Anterior cingulate cortex (tissue), 58 donors: ENCODE measurements around the gene DIAPH2.
"Not testable (repeated sequence)": the region's sequence is repeated elsewhere in the genome, so short reads cannot be mapped to it uniquely, and the experiment has no call there.

ENCODE experiments used
- DNase-seq, 58 donors: peaks; one replicate each; lab custom pipeline; 2025; lab: John Stamatoyannopoulos, UW

DIAPH2 gene

GRCh38 chrX:96807318-96807717, 122.7 kb downstream of the DIAPH2 start:
- no peak for DNase-seq

- no peak for DNase-seq
Measured at GRCh38 chrX:96820935-96821334, 136.3 kb downstream of the DIAPH2 start.

DNA sequence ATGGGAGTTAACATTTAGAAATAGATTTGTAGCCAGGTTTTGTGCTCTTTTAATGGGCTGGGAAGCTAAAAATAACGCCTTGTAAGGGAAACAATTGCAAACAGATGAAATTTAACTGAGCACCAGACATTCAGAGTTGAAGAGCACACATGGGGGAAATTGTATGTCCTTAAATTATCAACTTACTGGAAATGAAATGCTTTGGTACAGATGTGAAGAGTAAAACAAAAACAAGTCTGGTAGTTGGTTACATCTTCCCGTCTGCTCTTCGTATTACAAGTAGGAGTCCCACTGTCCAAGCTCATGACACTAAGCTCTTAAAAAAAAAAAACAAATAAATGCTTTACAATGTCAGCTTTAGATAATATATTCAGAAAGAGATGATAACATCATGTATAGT, 139.5 kb downstream of the DIAPH2 start:
- DNase-seq, result no peak

GRCh38 chrX:96833333-96833732, 148.7 kb downstream of the DIAPH2 start:
- no peak for DNase-seq

- no peak for DNase-seq
Measured at GRCh38 chrX:96834137-96834536, 149.5 kb downstream of the DIAPH2 start.

DNA sequence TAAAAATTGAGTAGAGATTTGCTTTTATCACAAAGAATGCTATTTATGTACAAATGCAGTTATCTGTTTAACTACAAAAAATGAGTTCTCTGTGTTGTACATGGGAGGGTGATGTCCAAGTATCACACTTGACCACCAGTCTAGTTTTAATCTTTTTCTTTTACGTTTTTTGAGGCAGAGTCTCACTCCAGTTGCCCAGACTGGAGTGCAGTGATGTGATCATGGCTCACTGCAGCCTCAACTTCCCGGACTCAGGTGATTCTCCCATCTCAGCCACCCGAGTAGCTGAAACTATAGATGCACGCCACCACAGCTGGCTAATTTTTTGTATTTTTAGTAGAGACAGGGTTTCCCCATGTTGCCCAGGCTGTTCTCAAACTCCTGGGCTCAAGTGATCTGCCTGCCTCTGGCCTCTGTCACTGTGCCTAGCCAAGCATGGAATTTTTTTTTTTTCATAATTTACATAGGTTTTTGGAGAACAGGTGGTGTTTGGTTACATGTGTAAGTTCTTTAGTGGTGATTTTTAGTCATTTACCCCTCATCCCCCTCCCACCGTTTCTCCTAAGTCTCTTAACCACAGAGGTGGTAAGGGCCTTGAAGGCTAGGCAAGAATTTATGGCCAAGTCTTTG, 151.1 kb downstream of the DIAPH2 start:
- no peak for DNase-seq

- DNase-seq, result no peak
Measured at GRCh38 chrX:96837808-96838207, 153.2 kb downstream of the DIAPH2 start.

DNA sequence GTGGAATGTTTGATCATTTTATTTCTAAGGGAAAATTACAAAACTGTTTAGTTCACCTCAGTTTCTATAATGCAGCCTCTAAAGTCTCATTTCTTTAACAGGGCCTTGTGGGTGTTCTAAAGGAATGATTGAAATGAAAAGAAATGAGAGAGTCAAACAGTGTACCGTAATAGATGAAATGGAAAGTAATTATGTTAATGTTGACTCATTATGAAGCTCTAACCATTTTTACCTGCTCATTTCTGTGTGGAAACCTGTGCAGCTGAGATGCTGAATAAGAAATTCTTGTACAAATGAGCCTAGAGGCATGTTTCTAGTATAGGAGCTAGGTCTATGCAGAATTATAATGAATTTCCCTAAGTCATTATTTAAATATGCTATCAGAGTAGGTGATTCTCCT, 153.9 kb downstream of the DIAPH2 start:
- DNase-seq, result no peak

- no peak for DNase-seq
Measured at GRCh38 chrX:96841325-96841724, 156.7 kb downstream of the DIAPH2 start.

DNA sequence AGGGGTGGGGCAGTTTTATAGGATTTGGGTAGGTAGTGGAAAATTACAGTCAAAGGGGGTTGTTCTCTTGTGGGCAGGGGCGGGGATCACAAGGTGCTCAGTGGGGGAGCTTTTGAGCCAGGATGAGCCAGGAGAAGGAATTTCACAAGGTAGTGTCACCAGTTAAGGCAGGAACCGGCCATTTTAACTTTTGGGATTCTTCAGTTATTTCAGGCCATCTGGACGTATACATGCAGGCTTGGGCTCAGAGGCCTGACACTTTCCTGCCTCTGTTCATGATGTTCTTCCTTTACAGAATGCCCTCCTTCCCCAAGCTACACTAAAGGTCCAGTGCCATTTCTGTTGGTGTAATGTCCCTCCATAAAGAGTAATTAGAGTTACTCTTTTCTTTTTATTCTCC, 157.2 kb downstream of the DIAPH2 start:
- DNase-seq, result not testable (repeated sequence)

- DNase-seq, result no peak
Measured at GRCh38 chrX:96843566-96843965, 158.9 kb downstream of the DIAPH2 start.

DNA sequence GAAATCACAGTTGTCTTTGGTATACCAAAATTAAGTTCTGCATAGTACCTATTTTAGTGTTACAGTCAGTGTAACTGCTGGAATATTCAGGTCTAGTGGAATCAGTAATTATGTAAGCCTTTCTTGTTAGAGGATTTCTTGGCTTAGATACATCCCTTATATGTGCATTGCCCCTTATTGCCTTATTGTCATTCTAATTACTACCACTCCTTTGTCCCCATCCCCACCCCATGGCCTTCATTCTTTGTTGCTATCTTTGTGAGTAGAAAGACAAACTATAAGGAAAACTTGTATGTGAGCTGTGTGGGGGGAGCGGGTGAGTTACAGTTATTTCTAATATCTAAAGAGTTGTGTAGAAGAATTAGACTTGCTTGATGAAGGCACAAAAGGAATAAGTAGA, 162.2 kb downstream of the DIAPH2 start:
- no peak for DNase-seq

- not testable (repeated sequence) for DNase-seq
Measured at GRCh38 chrX:96859422-96859821, 174.8 kb downstream of the DIAPH2 start.

DNA sequence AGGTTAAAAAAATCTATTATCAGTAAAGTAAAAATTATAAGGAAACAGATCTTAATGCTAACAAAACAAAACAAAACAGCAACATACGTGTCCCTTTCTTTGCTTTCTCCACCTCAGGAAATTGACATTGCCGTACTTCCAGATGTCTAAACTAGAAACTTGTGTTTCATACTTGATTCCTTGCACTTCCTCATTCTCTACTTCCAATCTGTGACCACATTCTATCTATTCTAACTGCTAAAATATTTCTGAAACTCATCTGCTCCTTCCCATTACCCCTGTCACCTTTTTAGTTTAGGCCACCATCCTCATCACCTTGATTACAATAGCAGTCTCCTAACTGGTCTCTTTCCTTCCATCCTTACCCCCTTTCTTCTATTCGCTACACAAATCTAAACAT, 176.6 kb downstream of the DIAPH2 start:
- DNase-seq, result no peak

DNA sequence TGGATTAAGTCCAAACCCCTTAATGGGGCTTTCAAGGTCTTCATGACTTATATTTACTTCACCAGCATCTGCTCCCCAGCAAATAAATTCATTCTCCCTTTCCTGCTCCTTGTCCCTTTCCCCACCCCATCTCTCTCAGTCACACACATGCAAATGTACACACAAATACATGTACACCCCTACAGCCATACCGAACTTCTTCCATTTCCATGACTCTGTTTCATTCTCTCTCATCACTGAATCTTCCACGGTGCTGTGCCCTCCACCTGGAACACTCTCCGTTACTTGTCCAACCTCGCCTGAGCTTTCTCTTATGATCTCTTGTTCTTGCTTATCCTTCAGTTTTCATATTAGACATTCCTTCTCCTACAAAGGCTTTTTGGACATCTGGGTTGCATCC, 177.0 kb downstream of the DIAPH2 start:
- DNase-seq, result no peak

DNA sequence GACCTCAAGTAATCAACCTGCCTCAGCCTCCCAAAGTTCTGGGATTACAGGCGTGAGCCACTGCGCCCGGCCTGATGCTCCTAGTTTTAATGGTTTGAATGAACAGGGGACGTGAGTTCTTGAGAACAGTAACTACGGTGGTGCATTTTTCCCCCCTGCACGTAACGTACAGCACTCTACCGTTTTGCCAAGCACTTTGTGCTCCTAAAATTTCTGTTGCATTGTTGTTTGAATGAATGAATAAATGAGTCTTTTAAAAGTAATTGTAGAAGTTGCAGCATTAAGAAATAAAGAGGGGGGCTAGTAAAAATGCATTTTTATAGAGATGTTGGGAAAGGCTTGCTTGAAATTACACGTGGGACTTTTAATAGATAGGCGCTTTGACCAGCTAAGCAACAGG, 199.0 kb downstream of the DIAPH2 start, which contains the start of gene RPA4:
Gene RPA4, plus strand, starts transcription at position 301 of the 400 bp plus-strand sequence. CDS start 403 bp downstream, outside the sequence.
- no peak for DNase-seq

DNA sequence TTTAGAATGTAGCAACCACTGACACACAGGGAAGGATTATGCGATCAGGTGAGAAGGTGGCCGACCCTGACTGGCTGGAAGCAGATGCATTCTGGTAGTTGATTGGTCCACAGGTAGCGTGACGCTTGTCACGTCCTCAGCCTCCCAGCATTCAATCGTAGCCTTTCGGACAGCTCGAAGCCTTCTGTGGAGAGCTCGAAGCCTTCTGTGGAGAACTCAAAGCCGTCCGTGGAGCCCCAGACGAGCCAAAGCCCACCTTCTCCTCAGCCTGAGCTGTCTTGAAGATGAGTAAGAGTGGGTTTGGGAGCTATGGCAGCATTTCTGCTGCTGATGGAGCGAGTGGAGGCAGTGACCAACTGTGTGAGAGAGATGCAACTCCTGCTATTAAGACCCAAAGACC, 199.4 kb downstream of the DIAPH2 start:
- DNase-seq, result no peak

DNA sequence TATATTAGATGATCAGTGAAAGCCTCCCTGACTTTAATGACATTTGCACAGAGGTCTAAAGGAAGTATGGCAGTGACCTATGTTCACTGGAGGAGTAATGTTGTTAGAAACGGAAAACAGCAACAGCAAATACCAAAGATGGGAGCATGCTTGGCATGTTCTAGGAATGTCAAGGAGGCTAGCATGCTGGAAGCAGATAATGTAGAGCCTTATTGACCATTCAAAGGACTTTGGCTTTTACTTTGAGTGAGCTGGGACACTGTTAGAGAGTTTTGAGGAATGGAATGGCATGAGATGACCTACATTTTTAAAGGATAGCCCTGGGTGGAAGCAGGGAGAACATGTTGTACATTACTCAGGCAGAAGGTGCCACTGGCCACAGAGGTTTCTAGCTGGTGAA, 205.1 kb downstream of the DIAPH2 start:
- DNase-seq, result no peak

GRCh38 chrX:96906741-96907140, 222.1 kb downstream of the DIAPH2 start:
- no peak for DNase-seq

DNA sequence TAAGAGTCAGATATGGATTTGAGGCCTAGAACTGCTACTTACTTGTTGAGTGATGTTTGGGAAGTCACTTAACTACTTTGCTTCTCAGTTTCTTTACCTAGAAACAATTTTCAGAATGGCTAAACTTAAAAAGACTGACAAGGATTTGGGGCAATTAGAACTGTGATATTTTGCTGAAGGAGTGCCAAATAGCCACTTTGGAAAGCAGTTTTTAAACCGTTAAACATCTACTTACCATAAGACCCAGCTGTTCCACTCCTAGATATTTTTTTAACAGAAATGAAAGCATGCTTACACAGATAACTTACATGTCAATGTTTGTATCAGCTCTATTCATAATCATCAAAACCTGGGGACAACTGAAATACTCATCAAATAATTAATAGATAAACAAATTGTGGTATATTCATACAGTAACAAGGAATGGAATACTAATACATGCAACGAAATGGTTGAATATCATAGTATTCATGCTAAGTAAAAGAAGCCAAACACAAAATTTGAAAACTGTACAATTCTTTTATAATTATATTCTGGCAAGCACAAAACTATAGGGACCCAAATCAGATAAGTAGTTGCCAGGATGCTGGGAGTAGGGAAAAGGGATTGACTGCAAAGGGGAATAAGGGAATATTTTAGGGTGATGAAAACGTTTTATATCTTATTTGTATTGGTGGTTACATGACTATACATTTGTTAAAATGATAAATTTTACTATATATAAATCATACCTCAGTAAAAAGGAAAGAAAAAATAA, 223.1 kb downstream of the DIAPH2 start:
- DNase-seq, result no peak

GRCh38 chrX:96909291-96909690, 224.6 kb downstream of the DIAPH2 start:
- DNase-seq, result no peak

DNA sequence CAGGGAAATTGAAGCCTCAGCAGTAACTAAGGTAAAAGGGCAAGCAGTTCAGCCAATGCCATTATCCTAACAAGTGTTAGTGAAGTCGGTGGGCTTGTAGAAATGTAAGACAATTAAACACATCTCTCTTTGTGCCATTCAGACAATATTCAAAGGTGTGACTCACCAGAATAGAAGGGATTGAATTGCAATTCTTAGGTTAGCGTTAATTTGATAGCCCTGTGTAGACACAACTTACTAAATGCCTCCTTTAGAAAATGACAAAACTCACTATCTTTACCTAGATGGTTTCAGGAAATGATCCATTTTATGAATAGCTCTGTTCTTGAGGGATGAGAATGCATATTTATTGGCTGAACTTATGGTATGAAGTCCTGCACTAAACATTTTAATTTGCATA, 234.2 kb downstream of the DIAPH2 start:
- DNase-seq, result no peak
